H9 (cell line): ENCODE data around the gene STX8. TPM values are rescaled to one million over a fixed set of nuclear protein-coding genes. Genes with fewer than 3 reads are reported as not detected.

Source experiments
- DNase-seq: peaks from one replicate; pipeline ENCODE4 v3.0.0-alpha.2; 2017
- H2AFZ ChIP-seq: one replicate; pipeline ENCODE4 v1.6.1; 2013; ENCODE audit warnings: mild to moderate bottlenecking, low read length, control low read depth, moderate library complexity
- H2AK5ac ChIP-seq: 2 replicates; pipeline ENCODE4 v1.6.1; 2013; ENCODE audit warnings: low read length, control low read depth, mixed read lengths; ENCODE audit not compliant: insufficient read length
- H2BK120ac ChIP-seq: one replicate; pipeline ENCODE4 v1.6.1; 2013; ENCODE audit warnings: low read depth, mild to moderate bottlenecking, low read length, control low read depth, inconsistent platforms; ENCODE audit not compliant: poor library complexity, severe bottlenecking
- H2BK12ac ChIP-seq: 2 replicates; pipeline ENCODE4 v1.6.1; 2013; ENCODE audit warnings: low read length, control low read depth, mixed read lengths, low read depth; ENCODE audit not compliant: insufficient read length
- H2BK15ac ChIP-seq: 2 replicates; pipeline ENCODE4 v1.6.1; 2013; ENCODE audit warnings: low read depth, low read length, control low read depth
- H2BK20ac ChIP-seq: one replicate; pipeline ENCODE4 v1.6.1; 2013; ENCODE audit warnings: low read depth, mild to moderate bottlenecking, low read length, control low read depth, inconsistent platforms; ENCODE audit not compliant: poor library complexity, severe bottlenecking
- H2BK5ac ChIP-seq: 2 replicates; pipeline ENCODE4 v1.6.1; 2013; ENCODE audit warnings: low read length, control low read depth, mixed read lengths; ENCODE audit not compliant: insufficient read length
- H3K14ac ChIP-seq: 2 replicates; pipeline ENCODE4 v1.6.1; 2013; ENCODE audit warnings: low read length, control low read depth; ENCODE audit not compliant: insufficient read depth
- H3K18ac ChIP-seq: 2 replicates; pipeline ENCODE4 v1.6.1; 2013; ENCODE audit warnings: low read depth, mild to moderate bottlenecking, mixed read lengths, low read length, control low read depth; ENCODE audit not compliant: insufficient read length
- H3K23ac ChIP-seq: 2 replicates; pipeline ENCODE4 v1.6.1; 2013; ENCODE audit warnings: low read length, control low read depth, mixed read lengths, low read depth; ENCODE audit not compliant: insufficient read length
- H3K23me2 ChIP-seq: 2 replicates; pipeline ENCODE4 v1.6.1; 2013; ENCODE audit warnings: low read depth, mild to moderate bottlenecking, mixed read lengths, low read length, control low read depth; ENCODE audit not compliant: insufficient read length, poor library complexity, severe bottlenecking
- H3K27ac ChIP-seq: 2 replicates; pipeline ENCODE4 v1.5.1; 2013; ENCODE audit warnings: low read length, control low read depth, mixed read lengths, low read depth; ENCODE audit not compliant: insufficient read length
- H3K27me3 ChIP-seq: 2 replicates; pipeline ENCODE4 v1.6.1; 2013; ENCODE audit warnings: low read length, control low read depth, inconsistent platforms; ENCODE audit not compliant: insufficient read depth
- H3K4ac ChIP-seq: 2 replicates; pipeline ENCODE4 v1.6.1; 2013; ENCODE audit warnings: low read depth, mild to moderate bottlenecking, control low read depth, inconsistent platforms, low read length, moderate library complexity
- H3K4me1 ChIP-seq: 2 replicates; pipeline ENCODE4 v1.6.1; 2013; ENCODE audit warnings: low read length, control low read depth, inconsistent platforms; ENCODE audit not compliant: insufficient read depth
- H3K4me2 ChIP-seq: 2 replicates; pipeline ENCODE4 v1.6.1; 2013; ENCODE audit warnings: low read length, control low read depth, mixed read lengths; ENCODE audit not compliant: insufficient read length, insufficient read depth
- H3K56ac ChIP-seq: 2 replicates; pipeline ENCODE4 v1.6.1; 2013; ENCODE audit warnings: low read depth, mild to moderate bottlenecking, mixed read lengths, low read length, control low read depth; ENCODE audit not compliant: insufficient read length
- H3K79me1 ChIP-seq: 2 replicates; pipeline ENCODE4 v1.6.1; 2013; ENCODE audit warnings: low read depth, mild to moderate bottlenecking, moderate library complexity, low read length, control low read depth, inconsistent platforms; ENCODE audit not compliant: insufficient read depth, poor library complexity, severe bottlenecking
- H3K79me2 ChIP-seq: 2 replicates; pipeline ENCODE4 v1.6.1; 2013; ENCODE audit warnings: low read length, control low read depth, inconsistent platforms; ENCODE audit not compliant: insufficient read depth
- H3K9ac ChIP-seq: 2 replicates; pipeline ENCODE4 v1.6.1; 2013; ENCODE audit warnings: low read length, control low read depth, mixed read lengths; ENCODE audit not compliant: insufficient read length; ENCODE audit errors: extremely low read depth
- H3K9me3 ChIP-seq: one replicate; pipeline ENCODE4 v1.6.1; 2013; ENCODE audit warnings: low read depth, low read length, inconsistent platforms; ENCODE audit not compliant: control insufficient read depth
- H3T11ph ChIP-seq: one replicate; pipeline ENCODE4 v1.6.1; 2013; ENCODE audit warnings: mild to moderate bottlenecking, low read length, control low read depth, inconsistent platforms
- H4K20me1 ChIP-seq: one replicate; pipeline ENCODE4 v1.6.1; 2013; ENCODE audit not compliant: control insufficient read depth, insufficient read length, insufficient read depth
- H4K5ac ChIP-seq: 2 replicates; pipeline ENCODE4 v1.6.1; 2013; ENCODE audit warnings: low read depth, mild to moderate bottlenecking, mixed read lengths, low read length, control low read depth; ENCODE audit not compliant: insufficient read length
- H4K8ac ChIP-seq: replicated peaks from 2 replicates; pipeline ENCODE4 v1.6.1; 2013; ENCODE audit warnings: low read length, control low read depth, mixed read lengths, low read depth; ENCODE audit not compliant: insufficient read length
- H4K91ac ChIP-seq: 2 replicates; pipeline ENCODE4 v1.6.1; 2013; ENCODE audit warnings: low read depth, mild to moderate bottlenecking, moderate library complexity, mixed read lengths, low read length, control low read depth; ENCODE audit not compliant: insufficient read length
- H3K27ac Mint-ChIP-seq, 3 experiments: 2 replicates in 2 of 3; 3 replicates in 1 of 3; pipeline ENCODE4 v1.8.0; 2020 to 2021; ENCODE audit warnings: mixed read lengths in 3 of 3, mild to moderate bottlenecking in 1 of 3, moderate library complexity in 1 of 3
- H3K27me3 Mint-ChIP-seq: 2 replicates; pipeline ENCODE4 v1.8.0; 2021; ENCODE audit warnings: low read depth, mild to moderate bottlenecking, moderate library complexity, mixed read lengths
- H3K36me3 Mint-ChIP-seq, 3 experiments: 2 replicates in 2 of 3; 3 replicates in 1 of 3; pipeline ENCODE4 v1.8.0; 2020 to 2021; ENCODE audit warnings: low read depth in 3 of 3, mixed read lengths in 3 of 3; ENCODE audit not compliant: insufficient read depth in 1 of 3
- H3K4me1 Mint-ChIP-seq, 2 experiments: 2 replicates each; pipeline ENCODE4 v1.8.0; 2020; ENCODE audit warnings: mixed read lengths in 2 of 2
- H3K4me3 Mint-ChIP-seq, 2 experiments: 2 replicates in 1 of 2; 3 replicates in 1 of 2; pipeline ENCODE4 v1.8.0; 2020 to 2021; ENCODE audit warnings: mild to moderate bottlenecking in 2 of 2, mixed read lengths in 2 of 2, moderate library complexity in 1 of 2
- H3K9me3 Mint-ChIP-seq, 2 experiments: 2 replicates in 1 of 2; 3 replicates in 1 of 2; pipeline ENCODE4 v1.8.0; 2020; ENCODE audit warnings: mild to moderate bottlenecking in 2 of 2, mixed read lengths in 2 of 2, moderate library complexity in 1 of 2
- WGBS: extraction: QIAGEN DNeasy Blood & Tissue Kit; methylation state at CpG from one replicate; pipeline ENCODE4 v1.1.7; 2013; ENCODE audit warnings: missing lambda C conversion rate, low lambda C conversion rate, mixed read lengths; ENCODE audit not compliant: insufficient read length; ENCODE audit errors: extremely low coverage; 5-methylcytosine and 5-hydroxymethylcytosine counted together
- total RNA-seq: library from RNA; stranded (reverse); gene quantifications from 2 replicates; pipeline ENCODE4 v1.2.1, GENCODE V29; 2021
- TF ChIP-seq, protein P1 (sequence below): fragments of 200-600 bp; sonication (generic); conservative IDR thresholded peaks from 3 replicates; pipeline ENCODE4 v1.8.0; 2021; ENCODE audit warnings: antibody characterized with exemption, mild to moderate bottlenecking

Gene STX8
- total RNA-seq, 1 experiment from 2014 or later, result 55.1 TPM

DNA sequence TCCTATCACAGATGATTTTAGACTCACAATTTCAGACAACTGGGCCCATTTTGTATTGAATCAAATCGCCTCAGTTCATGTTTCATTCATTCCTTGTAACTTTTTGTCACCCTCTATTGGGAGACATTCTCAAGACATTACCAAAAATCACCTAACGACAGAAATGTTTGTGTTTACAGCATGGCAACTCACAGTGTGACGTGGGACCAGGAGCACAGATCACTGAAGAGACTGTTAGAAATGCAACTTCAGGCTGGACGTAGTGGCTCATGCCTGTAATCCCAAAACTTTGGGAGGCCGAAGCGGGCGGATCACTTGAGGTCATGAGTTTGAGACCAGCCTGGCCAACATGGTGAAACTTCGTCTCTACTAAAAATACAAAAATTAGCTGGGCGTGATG, 304.7 kb downstream of the STX8 start:
- Histone ChIP-seq H3K9me3 (no peaks in the 10 kb centered on the region), H2BK120ac (no peak overlapping the region), H3K4ac (no peak overlapping the region), H2BK5ac (no peak overlapping the region), H4K20me1 (no peaks in the 10 kb centered on the region), H4K91ac (no peak overlapping the region), H4K5ac (no peak overlapping the region), H3K79me1 (no peaks in the 10 kb centered on the region), H3K56ac (no peak overlapping the region), H3K4me2 (no peak overlapping the region), H3K23ac (no peak overlapping the region), H3K4me1 (no peaks in the 10 kb centered on the region), H3T11ph (no peak overlapping the region), H3K79me2 (no peaks in the 10 kb centered on the region), H2AFZ (no peak overlapping the region), H3K9ac (no peak overlapping the region), H4K8ac (no peak overlapping the region), H2BK20ac (no peak overlapping the region), H2BK12ac (no peak overlapping the region), H3K23me2 (no peaks in the 10 kb centered on the region), H2AK5ac (no peak overlapping the region), H2BK15ac (no peak overlapping the region), H3K27me3 (no peaks in the 10 kb centered on the region), H3K14ac (no peak overlapping the region), H3K27ac (no peak overlapping the region), H3K18ac (no peak overlapping the region)
- TF ChIP-seq, protein P1, sequence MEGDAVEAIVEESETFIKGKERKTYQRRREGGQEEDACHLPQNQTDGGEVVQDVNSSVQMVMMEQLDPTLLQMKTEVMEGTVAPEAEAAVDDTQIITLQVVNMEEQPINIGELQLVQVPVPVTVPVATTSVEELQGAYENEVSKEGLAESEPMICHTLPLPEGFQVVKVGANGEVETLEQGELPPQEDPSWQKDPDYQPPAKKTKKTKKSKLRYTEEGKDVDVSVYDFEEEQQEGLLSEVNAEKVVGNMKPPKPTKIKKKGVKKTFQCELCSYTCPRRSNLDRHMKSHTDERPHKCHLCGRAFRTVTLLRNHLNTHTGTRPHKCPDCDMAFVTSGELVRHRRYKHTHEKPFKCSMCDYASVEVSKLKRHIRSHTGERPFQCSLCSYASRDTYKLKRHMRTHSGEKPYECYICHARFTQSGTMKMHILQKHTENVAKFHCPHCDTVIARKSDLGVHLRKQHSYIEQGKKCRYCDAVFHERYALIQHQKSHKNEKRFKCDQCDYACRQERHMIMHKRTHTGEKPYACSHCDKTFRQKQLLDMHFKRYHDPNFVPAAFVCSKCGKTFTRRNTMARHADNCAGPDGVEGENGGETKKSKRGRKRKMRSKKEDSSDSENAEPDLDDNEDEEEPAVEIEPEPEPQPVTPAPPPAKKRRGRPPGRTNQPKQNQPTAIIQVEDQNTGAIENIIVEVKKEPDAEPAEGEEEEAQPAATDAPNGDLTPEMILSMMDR, result no peak
- no peak overlapping the region for H3K4me3 Mint-ChIP-seq
- no peak for DNase-seq
- H3K4me1 Mint-ChIP-seq, result peaks cover 10 to 15% of the 10 kb centered on the region in 2 experiments
- H3K9me3 Mint-ChIP-seq, result no peaks in the 10 kb centered on the region
- no CpG with 5 or more reads among the region's 9 CpGs for WGBS
- no peaks in the 10 kb centered on the region for H3K36me3 Mint-ChIP-seq
- H3K27ac Mint-ChIP-seq, result no peak overlapping the region; a peak in 1 of 7 replicates
- no peaks in the 10 kb centered on the region; the same call in 1 of the 2 replicates for H3K27me3 Mint-ChIP-seq
